ENCODE results near the gene NCBP1. TPM values are rescaled to one million over a fixed set of nuclear protein-coding genes. Genes with fewer than 3 reads are reported as not detected.

The NCBP1 gene
- total and polyA plus RNA-seq, 9 of the 15 experiments (the other 6 are each of a cell fraction or from before 2014, with no cell fraction given), result 29.4 to 69.7 (median 57.5) TPM

- peak; percentile 14; the same call in 1 of the 2 replicates for TF ChIP-seq MGA (IDR thresholded peaks at IDR 0.05)
- TF ChIP-seq HMBOX1 (IDR thresholded peaks at IDR 0.05), result peak; percentile 75
Measured at GRCh38 chr9:97695995-97696802, 62.6 kb downstream of the NCBP1 start (continued).
